WTC11 (cell line): ENCODE measurements around the gene DLX1.

Source experiments
- GABPB1 ChIP-seq: sonication (generic); formaldehyde crosslinking; IDR thresholded peaks from 2 replicates; pipeline ENCODE4 v1.8.1; 2023; ENCODE audit warnings: mild to moderate bottlenecking, missing genetic modification reagents
- JUN ChIP-seq: sonication (generic); formaldehyde crosslinking; IDR thresholded peaks from 2 replicates; pipeline ENCODE4 v1.8.0; 2023; ENCODE audit warnings: mild to moderate bottlenecking, missing genetic modification reagents
- NFE2L1 ChIP-seq: sonication (generic); formaldehyde crosslinking; IDR thresholded peaks from 2 replicates; pipeline ENCODE4 v1.8.1; 2023; ENCODE audit warnings: missing genetic modification reagents
- NR3C1 ChIP-seq: sonication (generic); formaldehyde crosslinking; conservative IDR thresholded peaks from 2 replicates; pipeline ENCODE4 v1.8.1; 2023; ENCODE audit warnings: low read depth, mild to moderate bottlenecking, missing genetic modification reagents
- TCF7 ChIP-seq: sonication (generic); formaldehyde crosslinking; IDR thresholded peaks from 2 replicates; pipeline ENCODE4 v1.8.0; 2022; ENCODE audit warnings: mild to moderate bottlenecking, low read depth, missing genetic modification reagents, moderate library complexity
- TEAD4 ChIP-seq: sonication (generic); formaldehyde crosslinking; IDR thresholded peaks from 2 replicates; pipeline ENCODE4 v1.8.0; 2022; ENCODE audit warnings: mild to moderate bottlenecking, missing genetic modification reagents
- ZNF263 ChIP-seq: sonication (generic); formaldehyde crosslinking; IDR thresholded peaks from 2 replicates; pipeline ENCODE4 v1.8.1; 2022; ENCODE audit warnings: low read depth, mild to moderate bottlenecking, moderate library complexity, missing genetic modification reagents
- ZNF423 ChIP-seq: fragments of 250-450 bp; sonication (Bioruptor Pico); IDR thresholded peaks from 2 replicates; pipeline ENCODE4 v2.1.2; 2022; ENCODE audit warnings: mild to moderate bottlenecking, moderate library complexity
- TF ChIP-seq, protein P1 (sequence below): fragments of 200-600 bp; IDR thresholded peaks from 2 replicates; pipeline ENCODE4 v1.8.0; 2022; ENCODE audit warnings: antibody characterized with exemption

- TF ChIP-seq, protein P1, sequence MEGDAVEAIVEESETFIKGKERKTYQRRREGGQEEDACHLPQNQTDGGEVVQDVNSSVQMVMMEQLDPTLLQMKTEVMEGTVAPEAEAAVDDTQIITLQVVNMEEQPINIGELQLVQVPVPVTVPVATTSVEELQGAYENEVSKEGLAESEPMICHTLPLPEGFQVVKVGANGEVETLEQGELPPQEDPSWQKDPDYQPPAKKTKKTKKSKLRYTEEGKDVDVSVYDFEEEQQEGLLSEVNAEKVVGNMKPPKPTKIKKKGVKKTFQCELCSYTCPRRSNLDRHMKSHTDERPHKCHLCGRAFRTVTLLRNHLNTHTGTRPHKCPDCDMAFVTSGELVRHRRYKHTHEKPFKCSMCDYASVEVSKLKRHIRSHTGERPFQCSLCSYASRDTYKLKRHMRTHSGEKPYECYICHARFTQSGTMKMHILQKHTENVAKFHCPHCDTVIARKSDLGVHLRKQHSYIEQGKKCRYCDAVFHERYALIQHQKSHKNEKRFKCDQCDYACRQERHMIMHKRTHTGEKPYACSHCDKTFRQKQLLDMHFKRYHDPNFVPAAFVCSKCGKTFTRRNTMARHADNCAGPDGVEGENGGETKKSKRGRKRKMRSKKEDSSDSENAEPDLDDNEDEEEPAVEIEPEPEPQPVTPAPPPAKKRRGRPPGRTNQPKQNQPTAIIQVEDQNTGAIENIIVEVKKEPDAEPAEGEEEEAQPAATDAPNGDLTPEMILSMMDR: no peak
- no peak for TF ChIP-seq TCF7 (CRISPR knock-in tag)
- TF ChIP-seq NR3C1 (CRISPR knock-in tag): no peak
- TF ChIP-seq GABPB1: no peak
- TF ChIP-seq JUN (CRISPR knock-in tag): no peak
- no peak for TF ChIP-seq ZNF263 (CRISPR knock-in tag)
- TF ChIP-seq NFE2L1 (CRISPR knock-in tag): no peak
- TF ChIP-seq ZNF423 (CRISPR knock-in tag): no peak
- no peak for TF ChIP-seq TEAD4
These were observed 1.2 kb downstream of the DLX1 start for GRCh38 chr2:172086241-172087206.
